ENCODE results near the gene GBP4. TPM values are rescaled to one million over a fixed set of nuclear protein-coding genes. Genes with fewer than 3 reads are reported as not detected.

GBP4 gene
- total RNA-seq, 1 experiment from 2014 or later, result 0.09 TPM

DNA sequence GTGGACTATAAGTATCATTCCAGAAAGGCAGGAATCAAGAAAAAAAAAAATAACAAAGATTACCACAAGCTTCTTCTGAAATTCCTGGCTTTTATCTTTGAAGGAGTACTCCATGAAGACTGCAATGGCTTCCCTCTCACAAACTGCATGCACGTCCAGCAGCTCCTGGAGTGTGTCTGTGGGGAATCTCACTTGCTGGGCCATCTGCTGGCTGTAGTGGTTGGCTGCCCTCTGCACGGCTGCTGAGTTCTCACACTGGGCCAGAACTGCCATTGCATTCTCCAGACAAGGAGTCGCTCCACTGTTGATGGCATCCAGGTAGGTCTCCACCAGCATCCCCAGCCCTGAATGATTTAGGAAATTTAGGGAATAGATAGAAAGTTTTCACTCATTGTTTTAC is 49.5 kb downstream of the GBP4 start:
- Mint-ChIP-seq H3K9me3 (no peaks in the 10 kb centered on the region), H3K27ac (no peak overlapping the region), H3K4me1 (no peaks in the 10 kb centered on the region), H3K27me3 (ENCODE audit: low read depth) (no peaks in the 10 kb centered on the region; the same call in 1 of the 2 replicates), H3K36me3 (no peaks in the 10 kb centered on the region), H3K4me3 (no peak overlapping the region)
- ChIA-PET POLR2A (no interaction called here), CTCF (interaction anchor here (1.3 to 1.4 kb wide), 2 partner anchors 63 to 164 kb away, joined by 3 to 9 read pairs; no protein-coding TSS in a partner anchor)
- DNase-seq (ENCODE audit: low spot score) (peak; percentile 49), ATAC-seq (peak; percentile 99)
- TF ChIP-seq FOXP1 (CRISPR knock-in tag; IDR thresholded peaks at IDR 0.05; ENCODE audit: borderline replicate concordance) (no peak), GABPB1 (CRISPR knock-in tag; IDR thresholded peaks at IDR 0.05) (no peak), KAT7 (CRISPR knock-in tag; IDR thresholded peaks at IDR 0.05; ENCODE audit: borderline replicate concordance) (no peak), TP53 (CRISPR knock-in tag; IDR thresholded peaks at IDR 0.05) (no peak), ZNF317 (CRISPR knock-in tag; IDR thresholded peaks at IDR 0.05; ENCODE audit: borderline replicate concordance, low read depth) (peak; percentile 71), ZNF423 (CRISPR knock-in tag; IDR thresholded peaks at IDR 0.05) (0 out of 2 replicates have a peak, but pooled peaks have one; percentile 8), TCF7 (CRISPR knock-in tag; IDR thresholded peaks at IDR 0.05; ENCODE audit: low read depth) (no peak), PRRX2 (CRISPR knock-in tag; IDR thresholded peaks at IDR 0.05) (no peak)
- TF ChIP-seq, protein P1, sequence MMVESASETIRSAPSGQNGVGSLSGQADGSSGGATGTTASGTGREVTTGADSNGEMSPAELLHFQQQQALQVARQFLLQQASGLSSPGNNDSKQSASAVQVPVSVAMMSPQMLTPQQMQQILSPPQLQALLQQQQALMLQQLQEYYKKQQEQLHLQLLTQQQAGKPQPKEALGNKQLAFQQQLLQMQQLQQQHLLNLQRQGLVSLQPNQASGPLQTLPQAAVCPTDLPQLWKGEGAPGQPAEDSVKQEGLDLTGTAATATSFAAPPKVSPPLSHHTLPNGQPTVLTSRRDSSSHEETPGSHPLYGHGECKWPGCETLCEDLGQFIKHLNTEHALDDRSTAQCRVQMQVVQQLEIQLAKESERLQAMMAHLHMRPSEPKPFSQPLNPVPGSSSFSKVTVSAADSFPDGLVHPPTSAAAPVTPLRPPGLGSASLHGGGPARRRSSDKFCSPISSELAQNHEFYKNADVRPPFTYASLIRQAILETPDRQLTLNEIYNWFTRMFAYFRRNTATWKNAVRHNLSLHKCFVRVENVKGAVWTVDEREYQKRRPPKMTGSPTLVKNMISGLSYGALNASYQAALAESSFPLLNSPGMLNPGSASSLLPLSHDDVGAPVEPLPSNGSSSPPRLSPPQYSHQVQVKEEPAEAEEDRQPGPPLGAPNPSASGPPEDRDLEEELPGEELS (CRISPR knock-in tag; IDR thresholded peaks at IDR 0.05), result no peak
- TF ChIP-seq, protein P2, sequence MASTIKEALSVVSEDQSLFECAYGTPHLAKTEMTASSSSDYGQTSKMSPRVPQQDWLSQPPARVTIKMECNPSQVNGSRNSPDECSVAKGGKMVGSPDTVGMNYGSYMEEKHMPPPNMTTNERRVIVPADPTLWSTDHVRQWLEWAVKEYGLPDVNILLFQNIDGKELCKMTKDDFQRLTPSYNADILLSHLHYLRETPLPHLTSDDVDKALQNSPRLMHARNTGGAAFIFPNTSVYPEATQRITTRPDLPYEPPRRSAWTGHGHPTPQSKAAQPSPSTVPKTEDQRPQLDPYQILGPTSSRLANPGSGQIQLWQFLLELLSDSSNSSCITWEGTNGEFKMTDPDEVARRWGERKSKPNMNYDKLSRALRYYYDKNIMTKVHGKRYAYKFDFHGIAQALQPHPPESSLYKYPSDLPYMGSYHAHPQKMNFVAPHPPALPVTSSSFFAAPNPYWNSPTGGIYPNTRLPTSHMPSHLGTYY (CRISPR knock-in tag; IDR thresholded peaks at IDR 0.05), result no peak

GRCh38 chr1:89147678-89148658 is 50.8 kb downstream of the GBP4 start:
- Mint-ChIP-seq H3K4me3 (no peak overlapping the region), H3K27me3 (ENCODE audit: low read depth) (no peaks in the 10 kb centered on the region), H3K4me1 (no peaks in the 10 kb centered on the region), H3K36me3 (no peaks in the 10 kb centered on the region), H3K27ac (no peak overlapping the region), H3K9me3 (no peaks in the 10 kb centered on the region)
- DNase-seq (ENCODE audit: low spot score), result no peak
- CTCF ChIA-PET, result interaction anchor here (1.1 to 1.4 kb wide), 2 partner anchors 62 kb away, joined by 3 to 9 read pairs; no protein-coding TSS in a partner anchor
- TF ChIP-seq ZNF121 (CRISPR knock-in tag; IDR thresholded peaks at IDR 0.05) (no peak), NFATC4 (CRISPR knock-in tag; IDR thresholded peaks at IDR 0.05) (no peak), E2F5 (CRISPR knock-in tag; IDR thresholded peaks at IDR 0.05) (no peak), NFE2L1 (CRISPR knock-in tag; IDR thresholded peaks at IDR 0.05) (no peak), ARID4B (CRISPR knock-in tag; IDR thresholded peaks at IDR 0.05; ENCODE audit: borderline replicate concordance) (no peak), ZNF423 (CRISPR knock-in tag; IDR thresholded peaks at IDR 0.05) (no peak), MXD4 (CRISPR knock-in tag; IDR thresholded peaks at IDR 0.05; ENCODE audit: borderline replicate concordance) (no peak), RELA (CRISPR knock-in tag; IDR thresholded peaks at IDR 0.05; ENCODE audit: borderline replicate concordance) (no peak), KAT7 (CRISPR knock-in tag; IDR thresholded peaks at IDR 0.05; ENCODE audit: borderline replicate concordance) (no peak), ELF4 (CRISPR knock-in tag; IDR thresholded peaks at IDR 0.05; ENCODE audit: low read depth) (no peak), ZNF138 (CRISPR knock-in tag; conservative IDR thresholded peaks at IDR 0.05) (no peak)
- TF ChIP-seq, protein P3, sequence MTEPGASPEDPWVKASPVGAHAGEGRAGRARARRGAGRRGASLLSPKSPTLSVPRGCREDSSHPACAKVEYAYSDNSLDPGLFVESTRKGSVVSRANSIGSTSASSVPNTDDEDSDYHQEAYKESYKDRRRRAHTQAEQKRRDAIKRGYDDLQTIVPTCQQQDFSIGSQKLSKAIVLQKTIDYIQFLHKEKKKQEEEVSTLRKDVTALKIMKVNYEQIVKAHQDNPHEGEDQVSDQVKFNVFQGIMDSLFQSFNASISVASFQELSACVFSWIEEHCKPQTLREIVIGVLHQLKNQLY (CRISPR knock-in tag; IDR thresholded peaks at IDR 0.05), result no peak
- TF ChIP-seq, protein P4, sequence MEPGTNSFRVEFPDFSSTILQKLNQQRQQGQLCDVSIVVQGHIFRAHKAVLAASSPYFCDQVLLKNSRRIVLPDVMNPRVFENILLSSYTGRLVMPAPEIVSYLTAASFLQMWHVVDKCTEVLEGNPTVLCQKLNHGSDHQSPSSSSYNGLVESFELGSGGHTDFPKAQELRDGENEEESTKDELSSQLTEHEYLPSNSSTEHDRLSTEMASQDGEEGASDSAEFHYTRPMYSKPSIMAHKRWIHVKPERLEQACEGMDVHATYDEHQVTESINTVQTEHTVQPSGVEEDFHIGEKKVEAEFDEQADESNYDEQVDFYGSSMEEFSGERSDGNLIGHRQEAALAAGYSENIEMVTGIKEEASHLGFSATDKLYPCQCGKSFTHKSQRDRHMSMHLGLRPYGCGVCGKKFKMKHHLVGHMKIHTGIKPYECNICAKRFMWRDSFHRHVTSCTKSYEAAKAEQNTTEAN (CRISPR knock-in tag; IDR thresholded peaks at IDR 0.05), result no peak
- ATAC-seq, result no peak
- POLR2A ChIA-PET, result no interaction called here
